Suppressor macrophage treated with lipopolysaccharide for 1 hour (primary cell): ENCODE measurements around the gene GAL.
"Not testable (repeated sequence)": the region's sequence is repeated elsewhere in the genome, so short reads cannot be mapped to it uniquely, and the experiment has no call there.

ENCODE experiments used
- DNase-seq, 3 donors: peaks; one replicate each; pipeline ENCODE4 v3.0.0-alpha.2; 2020 to 2022

Gene GAL

GRCh38 chr11:68684385-68685356, at the start of gene GAL:
TSS of gene GAL (plus strand) at chr11:68684544. CDS start at chr11:68684924, 380 bp downstream.
- peak; percentile 31 to 76 (median 41) for DNase-seq

DNA sequence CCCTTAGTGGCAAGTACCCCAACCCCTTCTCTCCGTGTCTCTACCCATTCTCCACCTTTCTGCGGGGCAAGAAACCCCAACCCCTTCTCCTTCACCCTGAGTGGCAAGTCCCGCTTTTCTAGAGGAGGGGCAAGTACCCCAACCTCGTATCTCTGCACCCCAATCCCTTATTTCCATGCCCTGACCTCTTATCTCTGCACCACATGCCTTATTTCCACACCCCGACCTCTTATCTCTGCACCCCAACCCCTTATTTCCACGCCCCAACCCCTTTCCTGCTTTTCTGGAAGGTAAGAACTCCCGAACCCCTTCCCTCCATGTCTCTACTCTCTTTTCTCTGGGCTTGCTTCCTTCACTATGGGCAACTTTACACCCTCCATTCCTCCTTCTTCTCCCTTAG, 49.7 kb upstream of the GAL start:
- DNase-seq: not testable (repeated sequence)

DNA sequence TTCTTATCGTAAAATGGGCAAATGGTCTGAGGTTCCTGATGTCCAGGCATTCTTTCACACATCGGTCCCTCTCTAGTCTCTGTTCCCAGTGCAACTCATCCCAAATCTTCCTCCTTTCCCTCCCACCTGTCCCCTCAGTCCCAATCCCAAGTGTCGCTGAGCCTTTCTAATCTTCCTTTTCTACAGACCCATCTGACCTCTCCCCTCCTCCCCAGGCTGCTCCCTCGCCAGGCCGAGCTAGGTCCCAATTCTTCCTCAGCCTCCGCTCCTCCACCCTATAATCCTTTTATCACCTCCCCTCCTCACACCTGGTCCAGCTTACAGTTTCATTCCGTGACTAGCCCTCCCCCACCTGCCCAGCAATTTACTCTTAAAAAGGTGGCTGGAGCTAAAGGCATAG, 49.2 kb upstream of the GAL start:
- DNase-seq: not testable (repeated sequence)

DNA sequence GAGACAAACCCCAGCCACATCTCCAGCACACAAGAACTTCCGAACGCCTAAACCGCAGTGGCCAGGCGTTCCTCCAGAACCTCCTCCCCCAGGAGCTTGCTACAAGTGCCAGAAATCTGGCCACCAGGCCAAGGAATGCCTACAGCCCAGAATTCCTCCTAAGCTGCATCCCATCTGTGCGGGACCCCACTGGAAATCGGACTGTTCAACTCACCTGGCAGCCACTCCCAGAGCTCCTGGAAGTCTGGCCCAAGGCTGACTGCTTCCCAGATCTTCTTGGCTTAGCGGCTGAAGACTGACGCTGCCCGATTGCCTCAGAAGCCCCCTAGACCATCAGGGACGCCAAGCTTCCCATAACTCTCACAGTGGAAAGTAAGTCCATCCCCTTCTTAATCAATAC, 48.5 kb upstream of the GAL start:
- DNase-seq: not testable (repeated sequence)

DNA sequence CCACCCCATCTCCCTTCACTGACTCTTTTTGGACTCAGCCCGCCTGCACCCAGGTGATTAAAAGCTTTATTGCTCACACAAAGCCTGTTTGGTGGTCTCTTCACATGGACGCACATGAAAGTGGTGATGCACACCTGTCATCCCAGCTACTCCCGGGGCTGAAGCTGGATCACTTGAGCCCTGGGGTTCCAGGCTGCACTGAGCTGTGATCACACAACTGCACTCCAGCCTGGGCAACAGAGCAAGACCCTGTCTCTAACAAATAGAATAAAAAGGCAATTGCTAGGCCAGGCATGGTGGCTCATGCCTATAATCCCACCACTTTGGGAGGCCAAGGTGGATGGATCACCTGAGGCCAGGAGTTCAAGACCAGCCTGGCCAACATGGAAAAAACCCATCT, 45.0 kb upstream of the GAL start:
- DNase-seq: not testable (repeated sequence)

GRCh38 chr11:68641880-68642279, 42.5 kb upstream of the GAL start:
- no peak for DNase-seq

DNA sequence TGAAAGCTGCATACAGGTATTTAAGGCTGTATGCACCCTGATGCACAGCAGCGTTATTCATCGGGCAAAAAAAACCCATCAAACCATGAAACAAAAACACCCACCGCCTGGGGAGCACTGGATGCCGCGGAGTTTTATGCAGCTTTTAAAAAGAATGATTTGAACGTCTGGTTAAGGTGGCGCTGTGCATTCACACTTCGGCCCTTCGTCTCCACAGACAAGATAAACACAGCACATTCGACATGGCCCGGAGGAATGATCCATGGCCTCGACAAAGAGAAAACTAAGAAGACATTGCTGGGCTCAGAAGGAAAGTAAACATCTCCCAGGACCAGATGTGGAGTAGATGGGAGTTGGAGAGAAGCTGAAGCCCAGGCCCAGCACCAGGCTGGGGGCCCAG, 40.8 kb upstream of the GAL start:
- no peak for DNase-seq

GRCh38 chr11:68646832-68647231, 37.5 kb upstream of the GAL start:
- DNase-seq: no peak

DNA sequence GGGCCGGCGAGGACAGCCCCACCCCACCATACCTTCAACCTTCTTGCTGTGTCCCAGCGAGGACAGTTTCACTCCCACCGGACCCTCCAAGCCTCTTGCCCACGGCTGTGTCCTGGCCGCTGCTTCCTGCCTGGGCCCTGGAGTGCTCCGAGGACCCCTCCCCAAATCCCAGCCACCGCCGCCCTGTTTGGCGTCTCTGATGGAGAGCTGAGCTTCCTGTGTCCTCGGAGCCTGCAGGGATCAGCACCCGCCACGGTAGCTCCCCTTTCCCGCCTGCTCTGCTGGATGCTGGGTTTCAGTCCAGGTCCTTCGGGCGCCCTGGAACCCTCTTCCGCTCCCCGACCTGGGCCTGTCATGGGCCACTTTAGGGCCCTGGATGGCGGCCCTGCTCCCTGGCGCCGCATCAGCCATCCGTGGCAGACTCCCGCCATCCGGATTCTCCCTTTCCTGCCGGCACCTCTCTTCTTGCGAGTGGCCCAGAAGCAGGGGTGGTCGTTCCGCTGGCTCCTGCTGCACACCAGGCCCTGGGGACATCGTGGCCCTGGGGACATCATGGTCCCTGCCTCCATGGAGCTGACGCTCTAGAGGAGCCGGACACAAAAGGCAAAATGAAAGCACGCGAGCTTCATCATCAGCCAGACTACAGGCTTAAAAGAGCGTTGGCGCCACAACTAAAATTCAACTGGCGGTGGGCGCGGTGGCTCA, 34.3 kb upstream of the GAL start:
- no peak for DNase-seq

- no peak for DNase-seq
Measured at GRCh38 chr11:68650801-68651200, 33.5 kb upstream of the GAL start.

GRCh38 chr11:68651208-68651984, 32.9 kb upstream of the GAL start:
- DNase-seq: no peak

- no peak for DNase-seq
Measured at GRCh38 chr11:68651985-68652682, 32.2 kb upstream of the GAL start.

DNA sequence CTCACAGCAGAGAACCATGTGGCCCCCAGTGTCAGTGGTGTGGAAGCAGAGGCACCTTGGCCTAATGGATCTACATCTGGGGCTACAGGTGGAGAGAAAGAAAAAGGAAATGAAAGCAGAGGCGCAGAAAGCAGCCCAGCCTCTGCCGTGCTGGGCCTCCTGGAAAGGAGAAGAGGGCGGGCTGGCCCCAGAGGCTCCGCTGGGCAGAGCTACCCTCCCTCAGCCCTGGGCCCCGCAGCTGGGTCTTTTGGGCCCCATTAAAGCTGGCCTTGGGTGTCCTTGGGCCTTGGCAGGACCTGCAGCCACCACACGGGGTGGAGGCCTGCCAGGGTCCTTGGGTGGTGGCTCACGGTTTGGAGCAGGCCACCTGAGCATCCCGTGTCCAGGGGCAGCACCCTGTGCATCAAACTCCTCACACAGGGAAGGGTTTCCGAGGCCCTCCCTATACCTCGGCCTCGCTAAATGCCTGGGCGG, 31.6 kb upstream of the GAL start:
- DNase-seq: no peak

DNA sequence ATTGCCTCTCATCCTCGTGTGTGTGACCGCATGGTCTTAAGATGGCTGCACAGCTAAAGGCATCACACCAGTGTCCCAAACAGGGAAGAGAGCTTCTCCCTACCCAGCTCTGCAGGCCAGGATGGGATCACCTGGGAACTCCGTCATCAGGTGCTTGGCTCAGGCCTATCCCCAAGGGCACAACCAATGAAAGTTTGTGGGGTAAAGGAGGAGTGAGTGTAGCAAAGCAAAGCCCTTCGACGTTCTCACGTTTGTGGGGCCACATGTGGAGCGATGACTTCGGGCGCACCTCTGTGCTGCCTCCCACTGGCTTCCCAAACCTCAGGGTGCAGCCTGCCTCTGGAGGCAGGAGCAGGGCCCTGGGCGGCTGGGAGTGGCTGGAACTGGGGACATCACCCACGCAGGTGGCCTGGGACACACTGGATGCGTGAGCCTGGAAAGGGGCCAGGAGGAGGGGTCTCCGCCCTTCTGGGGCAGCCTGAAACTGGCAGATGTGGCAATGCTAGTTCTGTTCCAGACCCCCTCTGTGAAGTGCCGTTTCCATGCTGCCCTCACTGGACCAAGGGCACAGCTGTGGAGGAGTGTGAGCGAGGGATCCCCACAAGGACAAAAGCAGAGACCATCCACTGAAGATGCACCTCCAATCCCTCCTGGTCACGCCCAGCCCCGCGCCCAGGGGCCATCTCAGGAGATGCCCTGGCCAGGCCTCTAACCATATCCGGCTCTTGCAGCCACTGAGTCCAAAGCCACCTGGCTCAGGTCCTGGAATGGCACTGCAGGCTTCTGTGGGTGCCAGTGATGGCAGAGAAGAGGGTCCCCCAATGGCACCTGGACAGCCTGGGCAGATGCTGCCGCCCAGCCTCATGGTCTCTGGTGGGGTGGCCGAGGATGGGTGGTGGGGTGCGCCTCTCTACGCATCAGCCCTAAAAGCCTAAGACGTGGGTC, 30.6 kb upstream of the GAL start:
- DNase-seq: no peak

DNA sequence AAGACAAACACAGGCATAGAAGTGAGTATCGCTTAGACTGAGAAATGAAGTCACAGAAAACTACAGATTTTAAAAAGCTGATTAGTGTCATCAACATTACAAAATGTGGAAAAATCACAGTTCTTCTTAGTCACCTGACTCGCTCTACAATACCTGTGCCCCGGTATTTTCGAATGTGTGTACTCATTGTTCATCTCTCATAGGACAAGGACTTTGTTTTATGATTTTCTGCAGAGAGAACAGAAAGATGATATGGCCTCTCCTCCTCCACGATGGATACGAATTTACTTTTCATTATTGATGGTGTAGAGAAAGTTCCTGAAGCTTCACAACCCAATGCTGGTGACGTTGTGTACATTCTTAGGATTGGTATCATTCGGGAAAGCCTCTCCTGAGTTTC, 29.4 kb upstream of the GAL start:
- DNase-seq: no peak

DNA sequence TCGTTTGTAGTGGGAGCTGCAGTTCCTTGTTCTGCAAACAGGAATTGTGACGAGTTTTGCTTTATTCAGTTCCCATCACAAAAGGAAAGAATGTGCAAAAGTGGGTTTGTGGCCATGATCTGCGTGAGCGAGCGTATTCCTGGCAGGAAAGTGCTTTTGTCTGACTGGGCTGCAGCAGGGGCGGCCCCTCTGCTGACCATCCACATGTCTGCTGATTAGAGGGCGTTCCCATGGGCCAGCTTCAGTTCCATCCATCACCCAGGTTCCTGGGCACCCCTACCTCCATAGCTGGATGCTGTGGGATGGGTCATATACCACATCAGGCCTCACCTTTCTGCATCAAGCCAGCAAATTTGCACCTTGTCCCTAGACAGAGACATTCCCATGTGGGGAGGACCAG, 28.9 kb upstream of the GAL start:
- no peak for DNase-seq

DNA sequence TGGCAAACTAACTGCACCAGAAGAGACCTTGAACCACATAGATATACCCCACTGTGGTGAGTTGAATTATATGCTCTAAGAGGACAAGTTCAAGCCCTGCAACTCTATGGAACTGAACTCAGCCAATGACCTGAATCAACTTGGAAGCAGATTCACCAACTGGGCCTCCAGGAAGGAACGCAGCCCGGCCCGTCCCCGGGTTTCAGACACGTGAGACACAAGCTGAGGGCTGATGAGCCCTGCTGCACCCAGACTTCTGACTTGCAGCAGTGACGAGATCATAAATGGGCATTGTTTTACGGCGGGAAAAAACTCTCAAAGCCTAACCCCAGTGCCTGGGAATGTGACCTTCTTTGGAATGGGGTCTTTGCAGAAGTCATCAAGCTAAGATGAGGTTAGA, 28.5 kb upstream of the GAL start:
- DNase-seq: no peak

DNA sequence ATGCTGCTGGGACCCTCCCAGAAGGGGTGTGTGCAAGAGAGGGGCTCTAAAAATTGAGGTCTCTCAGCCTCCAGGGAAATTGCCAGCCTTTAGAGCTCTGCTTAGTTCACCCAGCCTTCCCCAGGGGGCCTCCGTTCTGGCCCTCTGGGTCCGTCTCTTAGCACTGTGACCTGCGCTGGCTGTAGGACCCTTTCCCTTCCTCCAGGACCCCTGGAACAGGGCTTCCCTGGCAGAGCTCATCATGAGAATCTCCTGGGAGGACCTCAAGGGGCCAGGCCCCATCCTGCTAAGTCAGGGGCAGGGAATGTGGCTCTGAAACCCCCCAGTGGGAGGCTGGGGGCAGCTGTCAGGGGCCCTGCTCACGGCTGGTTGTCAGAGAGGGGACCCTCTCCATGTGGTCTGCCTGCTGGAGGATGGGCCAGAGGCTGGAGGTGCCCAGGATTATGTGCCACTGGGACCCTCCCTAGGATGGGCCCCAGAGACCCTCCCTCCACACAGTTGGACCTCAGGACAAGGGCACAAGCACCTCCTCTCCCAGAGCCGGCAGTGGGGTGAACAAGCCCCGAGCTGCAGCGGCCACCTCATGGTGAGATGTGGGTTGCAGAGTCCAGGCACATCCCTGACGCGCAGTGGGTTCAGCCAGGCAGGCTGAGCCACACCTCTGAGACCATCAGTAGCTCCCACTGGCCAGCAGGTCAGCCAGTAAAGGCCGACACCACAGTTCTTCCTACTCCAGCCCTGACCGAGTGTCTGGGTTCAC, 27.1 kb upstream of the GAL start:
- DNase-seq: no peak

DNA sequence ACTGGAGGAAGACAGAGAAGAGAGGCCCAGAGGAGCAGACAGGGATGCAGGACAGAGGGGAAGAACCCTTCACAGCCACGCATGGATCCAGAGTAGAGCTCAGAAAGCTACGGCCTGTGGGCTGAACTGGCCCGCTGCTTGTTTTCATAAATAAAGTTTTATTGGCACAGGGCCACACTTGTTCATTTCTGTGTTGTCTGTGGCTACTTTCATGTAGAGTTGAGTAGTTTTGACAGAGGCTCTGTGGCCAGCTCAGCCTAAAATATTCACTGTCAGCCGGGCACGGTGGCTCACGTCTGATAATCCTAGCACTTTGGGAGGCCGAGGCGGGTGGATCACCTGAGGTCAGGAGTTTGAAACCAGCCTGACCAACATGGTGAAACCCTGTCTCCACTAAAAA, 26.2 kb upstream of the GAL start:
- DNase-seq: no peak

DNA sequence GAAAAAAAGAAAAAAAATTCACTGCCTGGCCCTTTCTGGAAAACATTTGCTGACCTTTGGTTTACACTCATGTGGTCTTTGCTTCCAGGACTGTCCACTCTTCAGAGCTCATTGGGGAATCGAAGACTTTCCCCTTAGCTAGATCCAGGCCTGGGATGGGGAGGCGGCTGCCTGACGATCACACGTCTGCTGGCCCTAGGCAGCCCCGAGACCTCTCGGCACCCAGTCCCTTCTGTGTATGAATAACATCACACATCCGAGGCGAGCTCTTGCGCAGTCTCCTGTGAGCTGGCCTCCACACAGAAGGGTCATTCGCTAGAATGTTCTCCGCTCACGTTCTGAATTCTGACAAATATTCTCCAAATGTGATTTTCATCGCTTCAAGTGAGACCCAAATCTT, 25.7 kb upstream of the GAL start:
- no peak for DNase-seq
